ENCODE results near the gene ZBTB21. TPM values are rescaled to one million over a fixed set of nuclear protein-coding genes. Genes with fewer than 3 reads are reported as not detected.

Gene ZBTB21
- total and polyA plus RNA-seq, 2 of the 4 experiments (the other 2 are of a cell fraction) = 6.8 to 12.0 TPM

DNA sequence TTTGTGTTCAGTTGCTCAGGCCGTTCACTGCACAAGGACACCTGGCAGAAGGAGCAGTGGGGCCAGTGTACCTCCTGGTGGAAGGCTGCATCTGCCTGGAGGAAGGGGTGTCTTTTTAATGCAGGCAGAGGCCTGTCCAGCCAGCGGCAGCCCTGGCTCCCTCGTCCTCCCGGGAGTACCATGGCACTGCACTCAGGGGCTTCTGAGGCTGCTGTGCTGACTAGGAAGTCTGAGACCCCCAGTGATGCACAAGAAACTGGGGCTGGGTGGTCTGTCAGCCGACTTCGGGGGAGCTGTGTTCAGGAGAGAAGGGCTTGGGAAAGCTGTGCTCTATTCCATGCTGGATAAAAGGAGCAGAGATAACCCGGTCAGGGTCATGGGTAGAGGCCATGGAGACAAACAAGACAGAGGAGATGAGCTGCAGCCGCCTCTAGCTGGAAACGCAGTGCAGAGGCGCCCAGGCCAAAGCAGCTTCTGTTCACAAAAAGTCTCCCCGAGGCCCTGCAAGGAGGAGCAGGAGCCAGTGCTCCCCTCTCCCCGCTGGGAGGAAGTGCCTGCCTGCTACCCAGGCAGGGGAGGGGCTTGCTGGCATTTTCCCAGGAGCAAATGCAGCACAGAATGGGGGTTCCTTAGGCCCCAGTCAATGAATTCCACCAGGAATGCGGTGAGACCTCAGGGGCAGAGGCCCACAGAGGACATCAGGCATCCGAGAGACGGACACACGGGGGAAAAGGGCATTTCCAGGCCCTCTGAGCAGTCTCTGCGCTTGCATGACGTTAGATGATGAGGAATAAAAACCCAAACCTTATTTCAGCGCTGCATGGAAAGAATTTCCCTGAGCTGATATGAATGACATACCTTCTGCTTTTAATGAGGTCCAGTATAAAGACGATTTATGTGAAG lies 39.2 kb downstream of the ZBTB21 start (continued):
- TF ChIP-seq MXI1 (IDR thresholded peaks at IDR 0.05; ENCODE audit: borderline replicate concordance, low read depth, low read length) (no peak), FOS (IDR thresholded peaks at IDR 0.05; ENCODE audit: low read depth, low read length) (no peak)

DNA sequence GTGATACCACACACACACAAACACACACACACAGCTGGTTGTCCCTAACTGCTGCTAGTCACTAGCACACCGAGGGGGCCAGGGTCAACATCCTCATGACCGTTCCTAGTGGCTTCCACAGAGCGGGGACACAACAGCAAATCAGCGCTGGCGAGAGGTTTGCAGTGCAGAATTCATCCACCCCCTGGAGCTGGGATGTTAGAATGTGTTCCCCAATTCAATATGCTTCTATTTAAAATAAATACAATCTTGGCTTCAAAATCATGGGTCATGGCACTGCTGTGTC lies 40.1 kb downstream of the ZBTB21 start:
- no TSS peak for BruUV-seq (replicated peaks)
- TF ChIP-seq SMC3 (IDR thresholded peaks at IDR 0.05; ENCODE audit: low read depth, low read length) = no peak
- no peak for TF ChIP-seq POLR2A (IDR thresholded peaks at IDR 0.05; ENCODE audit: low read depth, low read length)
- TF ChIP-seq CHD1 (IDR thresholded peaks at IDR 0.05; ENCODE audit: low read depth, low read length) = no peak
- TF ChIP-seq RCOR1 (IDR thresholded peaks at IDR 0.05; ENCODE audit: insufficient replicate concordance, low read length) = no peak
- no peak for TF ChIP-seq FOS (IDR thresholded peaks at IDR 0.05; ENCODE audit: low read depth, low read length)
- TF ChIP-seq, protein P1, sequence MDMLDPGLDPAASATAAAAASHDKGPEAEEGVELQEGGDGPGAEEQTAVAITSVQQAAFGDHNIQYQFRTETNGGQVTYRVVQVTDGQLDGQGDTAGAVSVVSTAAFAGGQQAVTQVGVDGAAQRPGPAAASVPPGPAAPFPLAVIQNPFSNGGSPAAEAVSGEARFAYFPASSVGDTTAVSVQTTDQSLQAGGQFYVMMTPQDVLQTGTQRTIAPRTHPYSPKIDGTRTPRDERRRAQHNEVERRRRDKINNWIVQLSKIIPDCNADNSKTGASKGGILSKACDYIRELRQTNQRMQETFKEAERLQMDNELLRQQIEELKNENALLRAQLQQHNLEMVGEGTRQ (IDR thresholded peaks at IDR 0.05; ENCODE audit: low read depth, low read length) = no peak
- TF ChIP-seq RFX5 (IDR thresholded peaks at IDR 0.05; ENCODE audit: low read depth, low read length) = no peak
- no peak for TF ChIP-seq MAZ (IDR thresholded peaks at IDR 0.05; ENCODE audit: borderline replicate concordance, low read depth, low read length)
- TF ChIP-seq MAFK (IDR thresholded peaks at IDR 0.05; ENCODE audit: low read depth, low read length) = no peak
- no peak for TF ChIP-seq RAD21 (IDR thresholded peaks at IDR 0.05; ENCODE audit: low read length)
- TF ChIP-seq, protein P2, sequence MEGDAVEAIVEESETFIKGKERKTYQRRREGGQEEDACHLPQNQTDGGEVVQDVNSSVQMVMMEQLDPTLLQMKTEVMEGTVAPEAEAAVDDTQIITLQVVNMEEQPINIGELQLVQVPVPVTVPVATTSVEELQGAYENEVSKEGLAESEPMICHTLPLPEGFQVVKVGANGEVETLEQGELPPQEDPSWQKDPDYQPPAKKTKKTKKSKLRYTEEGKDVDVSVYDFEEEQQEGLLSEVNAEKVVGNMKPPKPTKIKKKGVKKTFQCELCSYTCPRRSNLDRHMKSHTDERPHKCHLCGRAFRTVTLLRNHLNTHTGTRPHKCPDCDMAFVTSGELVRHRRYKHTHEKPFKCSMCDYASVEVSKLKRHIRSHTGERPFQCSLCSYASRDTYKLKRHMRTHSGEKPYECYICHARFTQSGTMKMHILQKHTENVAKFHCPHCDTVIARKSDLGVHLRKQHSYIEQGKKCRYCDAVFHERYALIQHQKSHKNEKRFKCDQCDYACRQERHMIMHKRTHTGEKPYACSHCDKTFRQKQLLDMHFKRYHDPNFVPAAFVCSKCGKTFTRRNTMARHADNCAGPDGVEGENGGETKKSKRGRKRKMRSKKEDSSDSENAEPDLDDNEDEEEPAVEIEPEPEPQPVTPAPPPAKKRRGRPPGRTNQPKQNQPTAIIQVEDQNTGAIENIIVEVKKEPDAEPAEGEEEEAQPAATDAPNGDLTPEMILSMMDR (conservative IDR thresholded peaks at IDR 0.05; ENCODE audit: low read depth, low read length) = no peak
- TF ChIP-seq, protein P3, sequence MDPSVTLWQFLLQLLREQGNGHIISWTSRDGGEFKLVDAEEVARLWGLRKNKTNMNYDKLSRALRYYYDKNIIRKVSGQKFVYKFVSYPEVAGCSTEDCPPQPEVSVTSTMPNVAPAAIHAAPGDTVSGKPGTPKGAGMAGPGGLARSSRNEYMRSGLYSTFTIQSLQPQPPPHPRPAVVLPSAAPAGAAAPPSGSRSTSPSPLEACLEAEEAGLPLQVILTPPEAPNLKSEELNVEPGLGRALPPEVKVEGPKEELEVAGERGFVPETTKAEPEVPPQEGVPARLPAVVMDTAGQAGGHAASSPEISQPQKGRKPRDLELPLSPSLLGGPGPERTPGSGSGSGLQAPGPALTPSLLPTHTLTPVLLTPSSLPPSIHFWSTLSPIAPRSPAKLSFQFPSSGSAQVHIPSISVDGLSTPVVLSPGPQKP (IDR thresholded peaks at IDR 0.05; ENCODE audit: borderline replicate concordance, low read depth, low read length) = no peak

More for the DNA sequence above, 40.1 kb downstream of the ZBTB21 start:
- Histone ChIP-seq H2BK5ac (ENCODE audit: low read depth, low read length, poor library complexity, severe bottlenecking) (no peak overlapping the region), H3K27ac (ENCODE audit: insufficient read depth, low read length) (no peak overlapping the region), H3K56ac (ENCODE audit: extremely low read depth, insufficient read depth, low read length) (no peak overlapping the region), H2AFZ (replicated peaks; ENCODE audit: low read length, poor library complexity) (no peak overlapping the region), H3K23ac (ENCODE audit: low read depth, low read length) (no peak overlapping the region), H3K18ac (ENCODE audit: low read depth, low read length) (no peak overlapping the region), H3K4ac (ENCODE audit: low read depth, low read length) (no peak overlapping the region), H4K20me1 (ENCODE audit: insufficient read depth, low read length) (no peaks in the 10 kb centered on the region), H3K27me3 (ENCODE audit: control insufficient read depth, insufficient read depth, low read length) (no peaks in the 10 kb centered on the region; the same call in 1 of the 2 replicates), H2BK15ac (ENCODE audit: low read depth, low read length) (no peak overlapping the region), H3K4me2 (ENCODE audit: low read depth, low read length) (no peak overlapping the region), H3K4me3 (ENCODE audit: insufficient read depth, low read depth, low read length) (no peak overlapping the region), H2AK9ac (replicated peaks; ENCODE audit: low read depth, low read length, poor library complexity) (no peak overlapping the region), H2AK5ac (ENCODE audit: low read depth, low read length) (no peak overlapping the region; the same call in 1 of the 2 replicates), H4K5ac (ENCODE audit: low read depth, low read length) (no peak overlapping the region), H4K8ac (ENCODE audit: low read depth in 2 of 2, low read length in 2 of 2) (no peak overlapping the region), H3K36me3 (ENCODE audit: control insufficient read depth, insufficient read depth, low read length) (no peaks in the 10 kb centered on the region), H3K9me3 (ENCODE audit: control insufficient read depth, insufficient read depth, low read length) (no peaks in the 10 kb centered on the region), H4K91ac (ENCODE audit: insufficient read depth, low read depth, low read length) (no peak overlapping the region), H3K14ac (replicated peaks; ENCODE audit: low read depth, low read length) (no peak overlapping the region), H3K9ac (ENCODE audit: low read depth, low read length) (no peak overlapping the region), H2BK120ac (ENCODE audit: low read depth, low read length) (no peak overlapping the region), H3K79me1 (ENCODE audit: low read depth in 1 of 2, low read length in 2 of 2) (no peaks in the 10 kb centered on the region), H3K4me1 (ENCODE audit: control insufficient read depth, insufficient read depth, low read length) (no peaks in the 10 kb centered on the region), H3K9me1 (ENCODE audit: insufficient read depth, low read length) (peaks cover 2% of the 10 kb centered on the region; the same call in 1 of the 2 replicates), H2BK20ac (ENCODE audit: low read depth, low read length) (no peak overlapping the region)
- dilution Hi-C loops (cut with HindIII; ENCODE audit: low sequenced_read_pairs, unreplicated experiment) (no loop called here), intact Hi-C loops (cut with micrococcal nuclease) (no loop called here), in situ Hi-C loops (cut with MboI; ENCODE audit: low sequenced_read_pairs) (no loop called here)
- DNase-seq = no peak
- ATAC-seq (ENCODE audit: low read depth) = no peak
- CTCF ChIA-PET = interaction anchor here (0.8 kb wide), 1 partner anchor 147 kb away, joined by 3 read pairs; no protein-coding TSS in a partner anchor
- POLR2A ChIA-PET (ENCODE audit: unreplicated experiment) = no interaction called here
- WGBS, 2 experiments (ENCODE audit: extremely low coverage in 2 of 2, insufficient read length in 1 of 2) = 100% methylated on average over 1 of the region's 5 CpGs; no CpG with 5 or more reads in 1 of the 2 experiments
